Renal pelvis (tissue), 4 donors: ENCODE data around the gene OTUD7B. TPM values are rescaled to one million over a fixed set of nuclear protein-coding genes. Genes with fewer than 3 reads are reported as not detected.
"Not testable (repeated sequence)": the region's sequence is repeated elsewhere in the genome, so short reads cannot be mapped to it uniquely, and the experiment has no call there.

ENCODE experiments used
- DNase-seq: peaks from one replicate; pipeline ENCODE4 v3.0.0-alpha.2; 2013
- polyA plus RNA-seq, 3 donors: library from polyadenylated mRNA; unstranded; fragments of 120-200 nt; gene quantifications; one replicate each; pipeline ENCODE4 v1.2.1, GENCODE V29; 2013; ENCODE audit not compliant: insufficient read length in 3 of 3

OTUD7B gene
- polyA plus RNA-seq, 3 donors: 15.3 to 22.7 (median 17.8) TPM

DNA sequence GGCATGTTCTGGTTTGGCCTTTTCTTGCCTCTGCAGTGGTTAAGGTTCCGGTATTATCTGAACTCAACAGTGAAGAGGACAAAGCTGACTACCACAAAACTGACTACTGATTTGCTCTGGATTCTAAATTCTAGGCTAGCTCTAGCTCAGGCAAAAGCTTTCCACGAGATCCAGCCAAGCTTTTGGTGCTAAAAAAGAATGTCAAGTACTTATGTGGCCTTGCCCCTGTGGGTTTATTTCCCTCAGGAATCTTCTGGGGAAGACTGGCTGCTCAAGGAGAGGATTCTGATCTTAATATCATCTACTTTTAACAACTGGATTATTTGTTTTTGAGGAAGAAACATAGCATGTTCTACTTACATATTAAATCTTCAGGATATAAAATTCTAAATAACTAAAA, 47.8 kb downstream of the OTUD7B start:
- DNase-seq: no peak

DNA sequence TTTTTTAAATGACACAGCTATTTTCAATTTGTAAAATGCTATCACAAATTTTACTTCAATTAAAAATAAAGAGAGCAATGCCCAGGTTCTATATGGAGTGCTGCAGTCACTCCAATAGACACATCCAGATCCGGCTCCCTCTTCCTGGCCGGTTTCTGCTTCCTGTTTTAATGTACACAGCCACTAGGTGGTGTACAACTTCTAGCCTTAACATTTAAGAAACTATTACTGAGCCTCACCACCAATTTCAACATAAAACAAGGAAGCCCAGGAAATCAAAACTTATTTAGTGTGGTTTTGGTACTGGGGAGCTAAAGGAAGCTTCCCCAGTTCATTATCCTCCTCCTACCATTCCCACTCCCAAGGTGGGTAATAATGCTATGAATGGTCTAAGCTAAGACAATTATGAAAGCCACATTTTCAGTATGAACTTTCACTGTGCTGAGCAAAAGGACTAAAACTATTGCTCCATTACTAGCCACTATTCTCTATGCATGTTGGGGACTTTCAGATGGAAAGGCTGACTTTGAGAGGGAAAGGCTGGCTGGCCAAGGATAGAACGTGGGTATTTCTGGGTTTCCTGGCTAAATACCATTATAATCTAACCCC, 48.4 kb downstream of the OTUD7B start:
- DNase-seq: peak; percentile 77

DNA sequence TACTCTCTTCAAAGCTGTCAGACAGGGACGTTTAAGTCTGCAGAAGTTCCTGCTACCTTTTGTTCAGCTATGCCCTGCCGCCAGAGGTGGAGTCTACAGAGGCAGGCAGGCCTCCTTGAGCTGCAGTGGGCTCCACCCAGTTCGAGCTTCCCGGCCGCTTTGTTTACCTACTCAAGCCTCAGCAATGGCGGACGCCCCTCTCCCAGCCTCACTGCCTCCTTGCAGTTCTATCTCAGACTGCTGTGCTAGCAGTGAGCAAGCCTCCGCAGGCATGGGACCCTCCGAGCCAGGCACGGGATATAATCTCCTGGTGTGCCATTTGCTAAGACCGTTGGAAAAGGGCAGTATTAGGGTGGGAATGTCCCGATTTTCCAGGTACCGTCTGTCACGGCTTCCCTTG, 53.0 kb downstream of the OTUD7B start:
- DNase-seq: not testable (repeated sequence)

DNA sequence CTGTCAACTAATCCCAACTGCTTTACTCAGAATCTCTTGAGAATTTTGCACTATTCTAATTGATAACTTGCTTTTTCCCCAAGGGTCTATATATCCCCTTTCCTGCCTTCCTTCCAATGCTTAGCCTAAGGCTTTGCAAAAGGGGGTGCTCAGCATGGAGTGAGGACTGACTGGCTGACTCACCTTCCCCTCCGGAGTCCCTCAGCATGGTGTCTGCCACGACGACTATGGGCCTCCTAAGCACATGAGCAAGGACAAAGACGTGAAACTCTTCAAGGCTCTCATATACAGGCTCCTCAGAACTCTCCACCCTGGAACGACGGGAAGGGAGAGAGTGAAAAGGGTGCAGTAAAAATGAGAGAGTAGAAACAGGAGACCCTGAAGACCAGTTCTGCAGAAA, 60.6 kb downstream of the OTUD7B start:
- no peak for DNase-seq

DNA sequence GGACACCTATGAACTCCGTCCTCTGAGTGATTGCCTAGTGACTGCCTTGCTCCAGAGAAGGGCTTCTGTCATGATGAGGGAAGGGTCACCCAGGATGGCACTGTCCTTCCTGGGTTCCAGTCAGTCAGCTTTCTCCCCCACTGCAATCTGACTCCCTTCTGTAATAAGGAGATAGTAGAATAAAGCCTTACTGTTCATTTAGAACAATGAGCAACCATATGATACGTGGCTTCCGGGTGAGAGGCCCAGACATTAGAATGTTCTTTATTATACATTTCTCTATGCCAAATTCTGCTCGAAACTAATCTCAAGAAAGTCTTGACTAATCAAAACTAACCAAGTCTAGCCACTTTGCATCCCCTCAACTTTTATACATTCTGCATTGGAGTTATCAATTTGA, 65.3 kb downstream of the OTUD7B start:
- DNase-seq: no peak

DNA sequence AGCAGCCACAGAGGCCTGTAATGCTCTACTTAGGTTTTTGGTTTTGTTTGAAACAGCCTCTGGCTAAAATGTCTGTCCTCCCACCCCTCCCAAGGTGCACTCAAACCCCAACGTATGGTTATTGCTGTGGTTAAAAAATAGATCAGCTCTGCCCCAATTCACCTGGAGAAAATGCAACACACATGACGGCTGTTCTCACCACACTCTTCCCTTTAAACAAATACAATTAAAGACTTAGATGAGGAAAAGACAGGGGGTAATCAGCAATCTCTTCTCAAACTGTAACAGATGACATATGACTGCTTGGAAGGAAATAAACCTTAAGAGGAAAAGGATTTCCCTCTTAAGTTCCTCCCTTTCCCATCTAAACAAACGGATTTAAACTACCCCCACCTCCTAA, 67.6 kb downstream of the OTUD7B start:
- DNase-seq: no peak

DNA sequence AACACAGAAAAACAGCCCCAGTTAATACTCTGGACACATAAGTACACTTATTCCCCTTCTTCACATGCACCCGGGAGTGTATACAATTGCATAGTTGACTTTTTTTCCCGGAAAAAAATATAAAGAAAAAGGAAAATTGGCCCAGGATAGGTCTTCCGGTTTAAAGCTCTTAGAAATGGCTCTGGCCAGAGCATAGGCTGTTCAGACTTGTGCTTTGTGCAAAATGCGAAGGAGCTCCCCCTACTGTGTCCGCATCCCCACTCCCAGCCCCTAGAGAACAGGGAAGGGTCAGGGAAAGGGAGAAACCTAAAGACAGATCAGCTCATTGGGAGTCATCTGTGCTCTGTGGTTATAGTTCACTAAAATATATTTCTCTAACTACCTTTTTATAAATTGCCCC, 68.3 kb downstream of the OTUD7B start:
- DNase-seq: no peak

DNA sequence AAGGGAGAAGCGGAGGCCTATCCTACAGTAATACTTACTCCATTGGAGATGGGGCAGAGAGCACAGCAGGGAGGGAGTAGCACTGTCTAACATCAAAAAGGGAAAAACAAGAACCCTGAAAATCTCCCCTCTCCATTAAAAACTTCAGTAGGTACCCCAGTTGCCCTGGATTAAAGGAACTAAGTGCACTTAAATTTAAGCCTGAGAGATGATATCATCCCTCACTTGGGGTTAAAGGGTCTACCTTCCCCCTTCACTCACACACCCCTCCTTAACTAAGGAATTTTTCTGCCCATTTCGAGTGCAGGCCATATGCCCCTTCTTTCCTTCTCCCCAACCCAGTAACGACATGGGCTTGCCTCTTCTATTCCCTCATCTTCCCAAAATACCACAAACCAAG, 70.1 kb downstream of the OTUD7B start:
- no peak for DNase-seq

DNA sequence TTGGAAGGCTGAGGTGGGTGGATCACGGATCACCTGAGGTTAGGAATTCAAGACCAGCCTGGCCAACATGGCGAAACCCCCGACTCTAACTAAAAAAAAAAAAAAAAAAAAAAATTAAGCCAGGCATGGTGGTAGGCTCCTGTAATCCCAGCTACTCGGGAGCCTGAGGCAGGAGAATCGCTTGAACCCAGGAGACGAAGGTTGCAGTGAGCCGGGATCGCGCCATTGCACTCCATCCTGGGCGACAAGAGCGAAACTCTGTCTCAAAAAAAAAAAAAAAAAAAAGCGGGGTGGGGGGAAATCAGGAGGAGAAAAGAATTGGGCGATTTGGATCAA, 71.9 kb downstream of the OTUD7B start:
- not testable (repeated sequence) for DNase-seq

DNA sequence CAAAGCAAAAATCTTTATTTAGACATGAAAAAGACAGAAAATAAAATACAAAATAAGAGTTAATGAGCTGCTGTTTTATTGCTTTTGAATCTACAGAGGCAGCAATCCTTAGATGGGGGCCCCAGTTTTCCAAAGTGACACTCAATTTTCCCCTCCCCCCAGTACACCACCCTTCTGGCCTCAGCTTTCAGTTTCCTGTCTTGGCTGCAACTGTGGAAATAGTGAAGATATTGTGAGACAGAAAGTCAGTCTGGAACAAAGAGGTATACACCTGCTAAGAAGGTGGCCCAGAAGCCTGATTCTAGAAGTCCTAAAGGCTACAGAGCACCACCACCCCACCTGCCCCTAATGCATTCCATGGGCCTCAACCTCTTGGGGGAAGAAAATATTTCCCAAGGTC, 72.8 kb downstream of the OTUD7B start:
- no peak for DNase-seq

DNA sequence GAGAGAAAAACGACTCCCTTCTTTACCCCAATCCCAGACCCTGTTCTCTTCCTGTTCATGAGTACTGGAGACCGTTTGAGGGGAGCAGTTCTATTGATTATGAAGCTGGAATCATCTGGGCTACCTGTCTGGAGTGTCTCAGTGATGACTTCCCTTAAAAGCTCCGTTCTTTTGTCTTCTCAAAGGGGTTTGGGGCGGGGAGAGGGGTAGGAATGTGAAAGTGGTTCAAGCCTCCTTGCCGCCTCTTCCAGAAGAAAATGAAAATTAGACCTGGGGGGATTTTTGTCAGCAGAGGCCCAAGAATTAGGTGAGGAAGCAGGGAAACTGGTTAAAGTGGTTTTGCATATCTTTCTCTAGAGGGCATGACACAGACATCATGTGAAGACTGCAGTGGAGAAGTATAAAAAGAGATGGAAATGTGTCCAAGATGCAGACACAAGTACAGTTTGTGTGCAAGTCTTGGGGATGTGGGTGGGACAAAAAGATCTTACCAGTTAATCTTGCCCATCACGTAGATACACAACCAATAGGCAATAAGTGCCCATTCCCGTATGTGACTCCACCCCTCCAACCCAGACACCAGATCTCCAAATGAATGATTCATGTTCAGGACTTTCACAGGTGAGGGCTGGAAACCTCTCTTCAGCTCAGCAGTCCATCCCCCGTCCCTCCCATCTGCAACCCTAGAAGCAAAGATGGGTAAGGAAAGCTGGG, 73.4 kb downstream of the OTUD7B start:
- DNase-seq: no peak

DNA sequence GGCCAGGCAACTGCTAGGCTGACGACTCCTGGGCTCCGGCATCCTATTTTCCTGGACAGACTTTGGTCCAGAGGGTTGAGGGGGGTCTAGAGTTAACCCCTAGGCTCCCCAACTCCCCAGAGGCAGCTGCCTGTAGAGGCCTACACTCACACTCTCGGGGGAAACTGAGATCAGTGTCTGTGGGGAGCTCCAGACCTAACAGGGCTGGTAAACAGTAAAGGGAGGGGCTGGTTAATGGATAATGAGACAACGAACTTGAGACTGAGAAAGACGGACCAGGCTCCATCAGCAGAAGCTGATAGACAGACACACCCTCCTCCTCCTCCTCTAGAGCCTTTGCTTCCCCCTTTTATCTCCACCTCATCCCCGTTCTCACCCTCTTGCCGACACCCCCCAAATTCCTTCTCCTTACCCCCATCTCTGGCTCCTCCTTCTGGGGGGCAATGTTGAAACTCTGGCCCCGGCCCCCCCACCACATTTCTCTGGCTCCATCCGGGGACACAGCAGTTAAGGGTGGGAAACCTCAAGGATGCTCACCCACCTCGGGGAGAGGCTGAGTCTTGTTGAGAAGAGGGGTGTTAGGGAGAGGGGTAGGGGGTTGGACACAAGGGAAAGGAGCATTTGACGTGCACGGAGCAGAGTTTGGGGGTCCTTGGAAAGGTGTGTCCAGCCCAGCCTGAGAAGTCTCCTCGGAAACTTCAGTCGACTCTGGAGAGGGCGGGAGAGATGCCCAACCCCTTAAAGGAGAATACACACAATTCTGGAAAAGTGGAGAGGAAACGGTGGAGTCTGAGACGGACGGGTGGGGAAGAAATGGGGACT, 74.1 kb downstream of the OTUD7B start, which contains the start of gene MTMR11:
Gene MTMR11, minus strand, starts transcription at position 710 of the 822 bp plus-strand sequence. Its CDS starts 232 bp downstream, at position 478.
- DNase-seq: peak; percentile 50

DNA sequence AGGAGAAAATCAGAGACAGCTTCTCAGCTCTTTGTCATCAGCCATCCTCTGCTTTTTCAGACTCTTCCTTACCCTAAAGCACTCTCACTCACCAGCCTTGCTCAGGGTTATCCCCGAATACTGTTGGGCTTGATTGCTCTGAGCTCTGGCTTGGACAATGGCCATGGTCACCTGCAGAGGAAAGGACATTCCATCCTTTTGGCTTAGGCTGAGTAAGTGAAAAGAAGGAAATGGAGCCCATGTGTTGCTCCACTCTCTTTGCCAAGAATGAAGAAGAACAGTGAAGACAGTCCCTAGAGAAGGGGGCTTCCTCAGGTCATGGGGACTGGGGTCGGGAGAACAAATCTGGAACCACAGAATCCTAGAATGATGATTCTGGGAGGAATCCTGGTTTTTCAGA, 76.2 kb downstream of the OTUD7B start:
- DNase-seq: no peak

DNA sequence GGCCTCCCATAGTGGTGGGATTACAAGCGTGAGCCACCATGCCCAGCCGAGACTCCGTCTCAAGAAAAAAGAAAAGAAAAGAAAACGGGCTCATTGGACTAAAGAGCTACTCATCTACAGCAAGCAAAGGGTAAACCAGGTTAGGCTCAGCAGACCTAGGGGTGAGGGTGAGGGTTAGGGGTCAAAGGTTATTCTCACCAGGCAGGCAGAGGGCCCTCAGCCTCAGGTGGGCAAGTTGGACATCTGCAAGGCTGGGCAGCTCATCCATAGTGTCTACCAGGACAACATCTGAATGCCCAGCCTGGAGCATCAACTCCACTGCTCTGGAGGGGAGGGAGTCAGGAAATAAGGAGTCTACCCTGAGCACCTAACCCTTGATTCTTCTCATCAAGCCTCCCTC, 77.3 kb downstream of the OTUD7B start:
- no peak for DNase-seq

DNA sequence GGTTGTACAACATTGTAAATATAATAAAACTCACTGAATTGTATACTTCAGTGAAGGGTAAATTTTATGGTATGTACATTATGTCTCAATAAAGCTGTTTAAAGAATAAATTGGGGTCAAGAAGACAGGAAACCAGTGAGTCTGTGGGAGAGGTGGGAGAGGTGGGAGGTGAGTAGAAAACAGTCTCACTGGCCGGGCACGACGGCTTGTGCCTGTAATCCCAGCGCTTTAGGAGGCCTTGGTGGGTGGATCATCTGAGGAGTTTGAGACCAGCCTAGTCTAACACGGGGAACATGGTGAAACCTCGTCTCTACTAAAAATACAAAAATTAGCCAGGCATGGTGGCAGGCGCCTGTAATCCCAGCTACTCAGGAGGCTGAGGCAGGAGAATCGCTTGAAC, 78.1 kb downstream of the OTUD7B start:
- DNase-seq: no peak

DNA sequence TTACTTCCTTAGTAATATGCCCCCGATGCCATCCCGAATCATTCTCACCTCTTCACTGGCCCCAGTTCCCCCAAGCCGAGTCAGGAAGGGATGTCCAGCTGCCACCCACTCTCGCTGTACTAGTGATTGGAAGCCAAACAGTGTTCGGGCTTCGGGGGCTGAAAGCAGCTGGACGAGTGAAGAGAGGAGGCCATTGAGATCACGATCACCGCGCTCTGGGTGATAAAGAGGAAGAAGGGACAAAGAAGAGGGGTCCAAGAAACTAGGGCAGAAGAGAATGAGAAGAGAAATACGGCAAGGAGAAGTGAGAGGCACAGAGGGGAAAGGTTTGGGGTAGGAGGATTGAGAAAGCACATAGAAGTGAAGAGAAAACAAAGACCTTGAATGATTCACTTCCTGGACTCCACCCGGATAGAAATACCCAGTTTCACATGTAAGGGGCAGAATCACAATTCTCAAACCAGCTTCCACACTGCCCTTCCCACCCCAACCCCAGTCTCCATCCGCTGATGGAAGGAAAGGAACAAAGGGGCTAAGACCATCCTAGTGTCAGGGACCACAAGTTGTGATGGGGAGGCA, 79.2 kb downstream of the OTUD7B start:
- DNase-seq: no peak

DNA sequence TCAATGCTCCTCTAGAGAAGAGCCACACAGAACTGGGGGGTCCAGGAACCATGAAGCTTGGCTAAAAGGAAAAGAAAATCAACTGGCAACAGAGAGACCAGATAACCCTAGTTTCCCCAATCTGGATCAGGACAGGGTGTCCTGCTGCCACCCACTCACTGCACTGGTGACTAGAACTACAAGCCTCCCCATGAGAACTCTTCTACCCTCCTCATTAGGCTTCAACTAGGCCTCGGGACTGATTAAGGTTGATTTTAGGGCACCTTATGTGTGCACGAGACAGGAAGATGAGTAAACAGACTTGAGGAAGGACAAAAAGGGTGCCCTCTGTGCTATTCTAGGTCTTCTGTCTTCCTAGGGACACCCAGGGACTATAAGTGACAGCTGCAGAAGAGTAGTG, 80.7 kb downstream of the OTUD7B start:
- DNase-seq: no peak

DNA sequence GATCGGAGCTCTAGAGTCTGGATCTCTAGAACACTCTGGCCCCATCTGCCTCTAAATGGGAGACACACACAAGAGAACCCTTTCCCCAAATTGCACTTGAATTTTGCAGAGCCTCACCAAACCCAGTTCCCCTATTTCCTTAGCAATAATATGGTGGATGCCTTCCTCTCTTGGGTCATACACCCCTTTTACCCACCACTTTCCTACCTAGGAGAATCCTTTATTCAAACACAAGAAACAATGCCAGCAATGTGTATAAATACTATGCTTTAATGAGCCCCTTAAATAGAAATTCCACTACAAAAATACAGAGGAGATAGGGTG, 82.2 kb downstream of the OTUD7B start:
- no peak for DNase-seq

DNA sequence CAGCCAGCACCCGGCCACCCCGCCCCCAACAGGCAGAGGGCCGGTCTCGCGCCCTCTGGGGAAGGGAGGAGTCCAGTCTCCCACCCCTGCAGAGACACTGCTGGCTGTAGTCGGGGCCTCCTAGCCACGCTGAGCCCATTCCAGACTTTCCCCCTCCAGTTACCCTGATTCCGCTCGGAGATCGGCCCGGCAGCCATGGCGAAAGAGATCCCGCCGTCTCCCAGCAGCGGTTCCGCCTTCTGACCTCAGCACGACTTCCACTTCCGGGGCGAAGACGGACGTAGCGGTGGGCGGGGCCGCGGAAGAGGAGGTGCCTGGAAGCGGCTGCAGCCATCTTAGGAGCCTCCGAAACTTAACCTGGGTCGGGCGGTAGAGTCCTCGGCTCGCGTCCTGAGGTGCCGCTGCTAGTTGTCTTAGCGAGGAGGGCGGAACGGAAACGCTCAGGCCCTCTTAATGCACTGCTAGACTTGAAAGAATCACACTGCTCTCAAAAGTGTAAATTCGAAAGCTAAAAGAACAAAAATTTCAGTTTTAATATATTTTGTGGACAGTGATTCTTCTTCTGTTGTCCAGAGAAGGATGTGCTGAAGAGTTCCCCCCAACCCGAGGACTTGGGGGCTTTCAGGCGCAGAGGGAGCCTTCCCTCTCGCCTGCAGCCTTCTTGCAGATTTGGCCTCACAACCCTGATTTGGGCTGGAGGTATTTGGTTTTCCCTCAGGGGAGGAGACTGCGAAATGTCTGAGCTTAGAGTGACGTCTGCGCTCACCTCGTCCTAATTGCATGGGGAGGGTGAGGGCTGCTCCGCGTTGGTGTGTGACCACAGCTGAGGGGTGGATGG, 82.7 kb downstream of the OTUD7B start, which contains the start of gene SF3B4:
Gene SF3B4, minus strand, starts transcription at position 241 of the 838 bp plus-strand sequence. Its CDS starts 44 bp downstream, at position 197.
- DNase-seq: peak; percentile 94

DNA sequence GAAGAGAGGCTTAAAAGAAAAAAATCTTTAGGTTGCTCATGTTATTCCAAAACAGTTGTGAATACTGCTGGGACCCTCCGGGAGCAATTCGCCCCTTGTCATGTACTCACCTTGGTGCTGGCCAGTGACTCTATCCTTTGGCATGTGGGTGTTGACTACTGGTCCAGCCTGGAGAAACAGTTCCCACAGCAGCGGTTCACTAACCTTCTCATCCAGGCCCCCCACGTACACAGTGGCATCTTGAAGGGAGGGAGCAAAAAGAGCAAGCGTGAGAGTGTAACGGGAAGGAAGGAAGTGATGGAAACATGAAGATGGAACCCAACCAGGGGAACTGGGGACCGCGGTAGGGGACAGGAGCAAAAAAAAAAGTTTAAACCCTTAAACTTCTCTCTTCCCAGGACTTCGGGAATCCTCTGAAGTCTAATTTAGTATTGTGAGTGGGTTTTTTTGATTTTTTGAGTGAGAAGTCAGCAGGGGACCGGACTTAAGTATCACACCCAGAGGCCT, 83.4 kb downstream of the OTUD7B start:
- DNase-seq: no peak

DNA sequence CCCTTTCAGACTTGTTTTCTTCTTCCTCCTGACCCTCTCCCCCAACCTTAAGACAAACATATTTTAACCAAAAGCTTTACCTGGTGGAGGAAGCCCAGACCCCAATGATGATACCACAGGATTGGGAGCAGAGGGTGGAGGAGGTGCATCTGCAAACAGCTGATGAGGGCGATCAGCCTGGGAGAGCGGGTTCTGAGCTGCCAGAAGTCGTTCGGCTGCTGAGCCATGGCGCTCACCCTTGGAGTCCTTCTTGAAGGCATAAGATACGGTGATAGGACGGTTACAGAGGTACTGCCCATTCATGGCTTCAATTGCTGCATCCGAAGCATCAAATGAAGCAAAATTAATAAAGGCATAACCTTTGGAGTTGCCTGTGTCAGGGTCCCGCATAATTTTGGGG, 84.2 kb downstream of the OTUD7B start:
- DNase-seq: no peak

DNA sequence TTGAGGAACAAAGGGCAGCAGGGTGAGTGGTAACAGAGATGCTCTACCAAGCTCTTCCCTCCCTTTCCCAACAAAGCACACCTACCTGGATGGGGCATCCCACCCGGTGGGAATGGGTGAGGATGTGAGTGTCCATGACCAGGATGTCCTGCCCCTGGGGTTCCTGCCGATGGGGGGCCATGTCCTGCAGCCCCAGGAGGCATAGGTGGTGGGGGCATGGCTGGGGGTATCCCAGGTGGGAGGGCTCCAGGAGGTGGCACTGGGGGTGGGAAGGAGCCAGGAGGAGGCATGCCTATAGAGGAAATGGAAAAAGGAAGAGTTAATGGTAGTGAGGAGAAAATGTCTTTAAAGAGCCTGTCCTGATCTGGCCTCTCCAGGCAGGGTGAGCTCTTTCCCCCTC, 84.8 kb downstream of the OTUD7B start:
- DNase-seq: no peak
